ENCODE data around the gene POT1.
A peak's percentile ranks its signal among the peaks of the same experiment; 100 is the strongest.

POT1 gene

DNA sequence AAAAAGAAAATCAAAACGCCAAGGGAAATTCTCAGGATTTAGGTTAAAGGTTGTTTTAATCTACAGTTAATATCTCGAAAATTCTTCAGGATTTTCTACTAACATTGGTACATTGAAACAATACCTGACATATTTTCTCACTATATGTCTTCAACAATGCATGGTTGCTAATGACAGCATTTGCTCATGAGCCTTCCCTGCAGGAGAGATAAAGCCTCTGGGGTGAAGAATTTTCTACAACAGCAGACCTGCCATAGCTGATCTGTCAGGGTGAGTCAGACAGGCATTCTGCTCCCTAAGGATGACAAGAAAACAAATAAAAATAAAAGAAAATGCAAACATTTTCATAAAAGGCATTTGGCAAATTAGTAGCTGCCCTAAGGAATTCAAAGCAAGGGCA is 152.4 kb downstream of the POT1 start:
- no peak overlapping the region for H3K9ac ChIP-seq (ENCODE audit: low read length)
- no peak overlapping the region for H2AK5ac ChIP-seq (ENCODE audit: low read length)
- no peaks in the 10 kb centered on the region for H3K36me3 ChIP-seq (ENCODE audit: control insufficient read depth, insufficient read depth, low read length)
- no CpG with 5 or more reads among the region's 2 CpGs for WGBS (ENCODE audit: extremely low coverage, insufficient coverage, low lambda C conversion rate)
- H3K4me1 ChIP-seq (ENCODE audit: control insufficient read depth, low read depth, low read length) = no peaks in the 10 kb centered on the region
- no peak overlapping the region for H4K5ac ChIP-seq (ENCODE audit: low read length)
- H2BK120ac ChIP-seq (ENCODE audit: low read depth, low read length) = no peak overlapping the region
- no peaks in the 10 kb centered on the region for H3K79me2 ChIP-seq (ENCODE audit: control insufficient read depth, insufficient read depth, low read length)
- no peak overlapping the region for H4K8ac ChIP-seq (ENCODE audit: low read depth, low read length)
- DNase-seq = peak; percentile 69
- H3K27ac ChIP-seq (ENCODE audit: low read depth, low read length) = no peak overlapping the region
- no peak overlapping the region for H3K56ac ChIP-seq (ENCODE audit: low read length)
- H2BK15ac ChIP-seq (replicated peaks; ENCODE audit: low read depth) = no peak overlapping the region
- no peak overlapping the region for H3K18ac ChIP-seq (ENCODE audit: low read length)
- H3K23ac ChIP-seq (ENCODE audit: low read length) = no peak overlapping the region
- no peaks in the 10 kb centered on the region for H3K79me1 ChIP-seq (ENCODE audit: low read length)
- no peaks in the 10 kb centered on the region for H3K27me3 ChIP-seq (ENCODE audit: insufficient read depth, low read length, poor library complexity)
- no peak overlapping the region for H3K4me3 ChIP-seq (ENCODE audit: low read length)
- H3K4ac ChIP-seq (ENCODE audit: low read depth, low read length) = no peak overlapping the region
- no peak overlapping the region for H2BK5ac ChIP-seq (ENCODE audit: low read length)
- H3K4me2 ChIP-seq (ENCODE audit: low read length) = no peak overlapping the region

DNA sequence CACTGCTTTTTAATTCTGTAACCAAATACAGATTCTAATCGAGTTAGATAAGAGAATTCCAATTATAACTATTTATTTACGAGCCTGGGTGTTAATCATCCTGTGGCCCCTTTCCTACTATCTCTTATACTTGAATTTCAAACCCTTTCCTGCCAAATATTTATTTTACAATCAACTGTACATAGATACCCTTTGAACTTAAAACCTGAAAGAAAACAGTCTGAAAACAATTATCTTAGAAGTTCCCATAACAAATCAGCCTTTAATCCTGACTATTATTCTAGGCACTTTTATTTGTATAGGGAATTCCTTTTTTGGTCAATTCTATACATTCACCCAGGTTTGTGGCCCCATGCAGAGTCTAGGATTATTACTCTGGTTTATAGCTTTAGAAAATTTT is 153.5 kb downstream of the POT1 start:
- Histone ChIP-seq H2AK5ac (ENCODE audit: low read length) (no peak overlapping the region), H3K4me1 (ENCODE audit: control insufficient read depth, low read depth, low read length) (no peaks in the 10 kb centered on the region), H3K23ac (ENCODE audit: low read length) (no peak overlapping the region), H3K79me1 (ENCODE audit: low read length) (no peaks in the 10 kb centered on the region), H3K36me3 (ENCODE audit: control insufficient read depth, insufficient read depth, low read length) (no peaks in the 10 kb centered on the region), H3K79me2 (ENCODE audit: control insufficient read depth, insufficient read depth, low read length) (no peaks in the 10 kb centered on the region), H3K4me2 (ENCODE audit: low read length) (no peak overlapping the region), H3K4me3 (ENCODE audit: low read length) (no peak overlapping the region), H3K27ac (ENCODE audit: low read depth, low read length) (no peak overlapping the region), H4K5ac (ENCODE audit: low read length) (no peak overlapping the region), H3K9ac (ENCODE audit: low read length) (no peak overlapping the region), H4K8ac (ENCODE audit: low read depth, low read length) (no peak overlapping the region), H3K56ac (ENCODE audit: low read length) (no peak overlapping the region), H2BK15ac (replicated peaks; ENCODE audit: low read depth) (no peak overlapping the region), H3K18ac (ENCODE audit: low read length) (no peak overlapping the region), H3K4ac (ENCODE audit: low read depth, low read length) (no peak overlapping the region), H2BK5ac (ENCODE audit: low read length) (no peak overlapping the region), H2BK120ac (ENCODE audit: low read depth, low read length) (no peak overlapping the region), H3K27me3 (ENCODE audit: insufficient read depth, low read length, poor library complexity) (no peaks in the 10 kb centered on the region)
- no peak for DNase-seq
- WGBS (ENCODE audit: extremely low coverage, insufficient coverage, low lambda C conversion rate) = no CpG with 5 or more reads among the region's 2 CpGs

GRCh38 chr7:124775422-124775821 is 154.2 kb downstream of the POT1 start:
- Histone ChIP-seq H4K5ac (ENCODE audit: low read length) (no peak overlapping the region), H3K4me1 (ENCODE audit: control insufficient read depth, low read depth, low read length) (no peaks in the 10 kb centered on the region), H3K56ac (ENCODE audit: low read length) (no peak overlapping the region), H3K9ac (ENCODE audit: low read length) (no peak overlapping the region), H3K36me3 (ENCODE audit: control insufficient read depth, insufficient read depth, low read length) (no peaks in the 10 kb centered on the region), H3K18ac (ENCODE audit: low read length) (no peak overlapping the region), H3K23ac (ENCODE audit: low read length) (no peak overlapping the region), H4K8ac (ENCODE audit: low read depth, low read length) (no peak overlapping the region), H2BK15ac (replicated peaks; ENCODE audit: low read depth) (no peak overlapping the region), H3K27me3 (ENCODE audit: insufficient read depth, low read length, poor library complexity) (no peaks in the 10 kb centered on the region), H3K4me2 (ENCODE audit: low read length) (no peak overlapping the region), H3K4ac (ENCODE audit: low read depth, low read length) (no peak overlapping the region), H2AK5ac (ENCODE audit: low read length) (no peak overlapping the region), H2BK120ac (ENCODE audit: low read depth, low read length) (no peak overlapping the region), H2BK5ac (ENCODE audit: low read length) (no peak overlapping the region), H3K79me1 (ENCODE audit: low read length) (no peaks in the 10 kb centered on the region), H3K27ac (ENCODE audit: low read depth, low read length) (no peak overlapping the region), H3K4me3 (ENCODE audit: low read length) (no peak overlapping the region), H3K79me2 (ENCODE audit: control insufficient read depth, insufficient read depth, low read length) (no peaks in the 10 kb centered on the region)
- no peak for DNase-seq

- Histone ChIP-seq H3K4me1 (ENCODE audit: control insufficient read depth, low read depth, low read length) (no peaks in the 10 kb centered on the region), H4K8ac (ENCODE audit: low read depth, low read length) (no peak overlapping the region), H3K27me3 (ENCODE audit: insufficient read depth, low read length, poor library complexity) (no peaks in the 10 kb centered on the region), H3K4me3 (ENCODE audit: low read length) (no peak overlapping the region), H4K5ac (ENCODE audit: low read length) (no peak overlapping the region), H2BK120ac (ENCODE audit: low read depth, low read length) (no peak overlapping the region), H3K79me1 (ENCODE audit: low read length) (no peaks in the 10 kb centered on the region), H3K36me3 (ENCODE audit: control insufficient read depth, insufficient read depth, low read length) (no peaks in the 10 kb centered on the region), H3K56ac (ENCODE audit: low read length) (no peak overlapping the region), H2BK5ac (ENCODE audit: low read length) (no peak overlapping the region), H3K4me2 (ENCODE audit: low read length) (no peak overlapping the region), H3K27ac (ENCODE audit: low read depth, low read length) (no peak overlapping the region), H2BK15ac (replicated peaks; ENCODE audit: low read depth) (no peak overlapping the region), H3K4ac (ENCODE audit: low read depth, low read length) (no peak overlapping the region), H3K79me2 (ENCODE audit: control insufficient read depth, insufficient read depth, low read length) (no peaks in the 10 kb centered on the region), H3K9ac (ENCODE audit: low read length) (no peak overlapping the region), H3K18ac (ENCODE audit: low read length) (no peak overlapping the region), H3K23ac (ENCODE audit: low read length) (no peak overlapping the region), H2AK5ac (ENCODE audit: low read length) (no peak overlapping the region)
- no CpG with 5 or more reads among the region's 4 CpGs for WGBS (ENCODE audit: extremely low coverage, insufficient coverage, low lambda C conversion rate)
- DNase-seq = no peak
Measured at GRCh38 chr7:124773938-124774337, 155.7 kb downstream of the POT1 start.

DNA sequence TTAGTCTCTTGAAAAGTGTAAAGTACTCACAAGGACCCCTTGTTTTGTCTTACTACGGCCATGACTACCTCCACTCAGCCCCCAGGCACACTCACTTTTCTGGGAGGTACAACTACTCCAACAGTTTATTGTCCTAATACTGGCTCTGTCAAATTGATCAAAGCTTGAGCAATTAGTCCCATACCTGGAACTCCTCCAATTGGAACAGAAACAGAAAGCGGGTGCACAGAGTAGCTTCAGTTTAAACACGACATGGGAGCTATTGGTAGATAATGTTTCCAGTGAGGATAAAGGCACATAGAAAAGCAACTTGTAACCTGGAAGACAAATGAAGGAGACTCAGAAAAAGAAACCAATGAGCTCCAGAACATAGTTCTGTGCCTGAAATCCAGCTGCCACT is 156.3 kb downstream of the POT1 start:
- Histone ChIP-seq H3K56ac (ENCODE audit: low read length) (no peak overlapping the region), H3K9ac (ENCODE audit: low read length) (no peak overlapping the region), H2BK120ac (ENCODE audit: low read depth, low read length) (no peak overlapping the region), H3K27me3 (ENCODE audit: insufficient read depth, low read length, poor library complexity) (no peaks in the 10 kb centered on the region), H3K27ac (ENCODE audit: low read depth, low read length) (no peak overlapping the region), H2BK15ac (replicated peaks; ENCODE audit: low read depth) (no peak overlapping the region), H3K23ac (ENCODE audit: low read length) (no peak overlapping the region), H2BK5ac (ENCODE audit: low read length) (no peak overlapping the region), H3K4me2 (ENCODE audit: low read length) (no peak overlapping the region), H4K5ac (ENCODE audit: low read length) (no peak overlapping the region), H3K36me3 (ENCODE audit: control insufficient read depth, insufficient read depth, low read length) (no peaks in the 10 kb centered on the region), H3K4me3 (ENCODE audit: low read length) (no peak overlapping the region), H2AK5ac (ENCODE audit: low read length) (no peak overlapping the region), H3K4ac (ENCODE audit: low read depth, low read length) (no peak overlapping the region), H3K18ac (ENCODE audit: low read length) (no peak overlapping the region), H4K8ac (ENCODE audit: low read depth, low read length) (no peak overlapping the region), H3K79me2 (ENCODE audit: control insufficient read depth, insufficient read depth, low read length) (no peaks in the 10 kb centered on the region), H3K4me1 (ENCODE audit: control insufficient read depth, low read depth, low read length) (no peaks in the 10 kb centered on the region), H3K79me1 (ENCODE audit: low read length) (no peaks in the 10 kb centered on the region)
- no CpG with 5 or more reads among the region's 3 CpGs for WGBS (ENCODE audit: extremely low coverage, insufficient coverage, low lambda C conversion rate)
- no peak for DNase-seq

Measured in mesendoderm (in vitro differentiated cells).